ENCODE data around the gene SEMA5A. TPM values are rescaled to one million over a fixed set of nuclear protein-coding genes. Genes with fewer than 3 reads are reported as not detected.

SEMA5A gene
- total RNA-seq, 2 donors from 2014 or later: not detected

DNA sequence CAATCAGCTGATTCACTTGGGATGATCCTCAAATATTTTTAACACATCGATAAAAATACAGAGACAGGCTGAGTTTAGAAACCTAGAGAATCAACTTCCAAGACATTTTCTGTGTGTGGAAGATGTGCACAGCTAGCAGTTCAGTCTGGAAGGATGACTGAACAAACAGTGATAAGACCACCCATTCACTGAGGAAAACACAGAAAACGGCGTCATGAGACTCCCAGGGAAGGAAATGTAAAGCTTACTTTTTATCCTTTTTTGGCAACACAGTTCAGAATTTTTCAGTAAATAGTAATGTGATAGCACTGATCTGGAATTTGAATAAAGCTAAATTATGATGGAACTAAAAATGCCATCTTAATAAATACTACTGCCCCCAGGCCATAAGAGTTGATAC, 277.6 kb downstream of the SEMA5A start:
- Mint-ChIP-seq H3K4me3 (no peak overlapping the region), H3K27me3 (no peaks in the 10 kb centered on the region), H3K27ac (no peak overlapping the region)

DNA sequence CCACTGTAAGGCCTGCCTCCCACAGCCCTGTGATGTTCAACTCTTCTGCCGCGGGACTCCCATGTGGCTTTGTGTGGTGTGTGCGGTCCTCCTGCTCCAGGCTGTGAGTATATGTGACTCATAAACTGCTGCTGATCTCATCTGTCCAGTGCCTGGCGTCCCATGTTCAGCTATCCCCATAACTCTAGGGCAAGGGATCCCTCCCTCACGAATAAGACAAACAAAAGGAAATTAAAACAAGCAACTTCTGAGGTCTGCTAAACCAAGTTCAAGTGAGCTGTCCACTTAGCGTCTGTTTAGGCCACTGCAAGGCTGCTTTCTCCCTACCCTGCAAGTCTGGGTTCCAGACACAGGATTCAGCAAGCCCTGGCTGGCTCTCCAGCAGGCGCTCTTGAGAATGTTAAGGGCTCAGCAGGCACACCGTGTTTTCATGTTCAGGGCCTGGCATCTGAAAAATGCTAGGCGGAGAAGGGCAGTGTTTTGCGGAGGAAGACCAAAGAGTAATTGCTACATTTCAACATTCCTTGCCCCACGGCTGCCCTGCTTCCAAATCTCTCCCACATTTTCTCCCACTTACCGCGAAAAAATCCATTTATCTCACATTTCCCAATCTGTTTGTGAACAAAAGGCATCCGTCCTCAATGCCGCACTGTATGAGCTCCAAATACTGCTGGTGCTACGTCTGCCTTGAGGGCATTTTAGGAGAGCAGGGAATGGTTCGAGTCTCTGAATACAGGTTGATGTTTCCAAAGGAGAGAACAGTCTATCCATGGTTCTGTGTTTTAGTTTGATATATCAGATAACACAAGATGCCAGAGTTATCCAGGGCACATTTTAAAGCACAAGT, 280.2 kb downstream of the SEMA5A start:
- no peaks in the 10 kb centered on the region for H3K27me3 Mint-ChIP-seq
- ATAC-seq (replicated peaks): no peak
- no peaks in the 10 kb centered on the region for H3K4me1 Mint-ChIP-seq
- H3K36me3 Mint-ChIP-seq (ENCODE audit: low read depth): no peaks in the 10 kb centered on the region
- no peak overlapping the region for H3K4me3 Mint-ChIP-seq
- no peak overlapping the region for H3K27ac Mint-ChIP-seq
- peaks cover 11% of the 10 kb centered on the region for H3K9me3 Mint-ChIP-seq

More for the DNA sequence above, 277.6 kb downstream of the SEMA5A start:
- H3K4me1 Mint-ChIP-seq: no peaks in the 10 kb centered on the region
- H3K9me3 Mint-ChIP-seq: peaks cover 19% of the 10 kb centered on the region
- no peak for ATAC-seq (replicated peaks)
- H3K36me3 Mint-ChIP-seq (ENCODE audit: low read depth): no peaks in the 10 kb centered on the region

DNA sequence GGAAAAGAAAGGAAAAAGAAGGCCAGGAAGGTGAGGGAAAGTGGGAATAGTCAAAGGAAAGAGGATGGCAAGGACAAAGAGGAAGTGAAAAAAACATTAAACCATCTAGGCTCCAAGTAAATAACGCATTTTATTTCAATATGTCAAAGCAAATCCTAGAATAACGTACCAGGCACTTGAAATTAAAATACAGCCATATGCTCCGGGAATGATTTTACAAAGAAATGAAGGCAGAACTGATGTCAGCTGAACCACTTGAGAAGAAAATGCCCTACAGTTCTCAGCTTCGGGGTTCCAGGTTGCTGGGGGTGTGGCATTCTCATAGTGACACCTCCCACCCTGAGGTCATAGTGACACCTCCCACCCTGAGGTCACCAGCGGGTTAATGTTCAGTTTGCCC, 281.6 kb downstream of the SEMA5A start:
- H3K9me3 Mint-ChIP-seq: peaks cover 8% of the 10 kb centered on the region
- no peak overlapping the region for H3K27ac Mint-ChIP-seq
- H3K27me3 Mint-ChIP-seq: no peaks in the 10 kb centered on the region
- ATAC-seq (replicated peaks): no peak
- no peaks in the 10 kb centered on the region for H3K36me3 Mint-ChIP-seq (ENCODE audit: low read depth)
- H3K4me1 Mint-ChIP-seq: no peaks in the 10 kb centered on the region
- H3K4me3 Mint-ChIP-seq: no peak overlapping the region

DNA sequence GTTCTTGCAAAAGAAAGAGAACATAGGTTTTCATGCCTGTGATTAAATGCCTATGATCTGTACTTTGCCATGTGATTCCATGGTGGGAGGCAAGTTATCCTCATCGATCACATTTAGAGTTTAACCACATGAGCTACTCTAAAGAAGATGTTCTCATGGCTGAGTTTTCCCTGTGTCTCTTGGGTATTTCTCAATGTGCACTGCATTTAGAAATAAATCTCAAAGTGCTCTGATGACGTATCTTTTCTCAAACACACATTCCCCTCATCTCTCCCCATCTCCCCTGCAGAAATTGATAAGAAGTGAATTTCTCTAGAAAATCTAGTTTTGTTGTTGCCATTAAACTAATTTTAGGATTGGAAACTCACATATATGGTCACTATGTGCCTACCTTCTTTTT, 282.2 kb downstream of the SEMA5A start:
- Mint-ChIP-seq H3K4me3 (no peak overlapping the region), H3K27me3 (no peaks in the 10 kb centered on the region), H3K9me3 (peaks cover 8% of the 10 kb centered on the region), H3K27ac (no peak overlapping the region), H3K4me1 (no peaks in the 10 kb centered on the region), H3K36me3 (ENCODE audit: low read depth) (no peaks in the 10 kb centered on the region)
- ATAC-seq (replicated peaks): no peak

DNA sequence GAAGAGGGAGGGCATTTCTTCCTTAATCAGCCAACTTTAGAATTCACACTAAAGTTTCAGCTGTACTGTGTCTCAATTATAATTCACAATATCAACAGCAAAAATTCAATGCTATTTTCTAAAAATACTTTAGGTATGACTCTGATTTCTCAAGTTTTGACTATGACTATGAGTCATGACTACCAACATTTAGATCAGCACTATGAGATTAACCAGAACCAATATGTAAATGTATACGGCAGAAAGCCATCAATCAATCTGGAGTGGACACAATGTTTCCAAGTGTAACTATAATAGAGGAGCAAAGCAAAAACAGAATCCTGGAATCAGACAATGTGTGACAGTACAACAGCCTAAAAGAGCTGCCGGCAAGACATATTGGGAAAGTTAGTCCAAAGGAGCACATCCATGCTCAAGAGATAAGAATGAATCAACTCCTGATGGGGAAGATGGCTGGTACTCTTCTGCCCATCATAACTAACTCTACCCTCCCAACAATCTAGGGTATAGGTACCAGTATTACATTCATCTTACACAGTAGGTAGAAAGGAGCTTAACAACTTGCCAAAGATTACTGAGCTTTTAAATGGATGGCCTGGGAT, 294.4 kb downstream of the SEMA5A start:
- H3K9me3 Mint-ChIP-seq: peaks cover 12% of the 10 kb centered on the region
- no peak overlapping the region for H3K4me3 Mint-ChIP-seq
- no peak overlapping the region for H3K27ac Mint-ChIP-seq
- no peaks in the 10 kb centered on the region for H3K4me1 Mint-ChIP-seq
- H3K27me3 Mint-ChIP-seq: no peaks in the 10 kb centered on the region
- ATAC-seq (replicated peaks): no peak
- H3K36me3 Mint-ChIP-seq (ENCODE audit: low read depth): no peaks in the 10 kb centered on the region

DNA sequence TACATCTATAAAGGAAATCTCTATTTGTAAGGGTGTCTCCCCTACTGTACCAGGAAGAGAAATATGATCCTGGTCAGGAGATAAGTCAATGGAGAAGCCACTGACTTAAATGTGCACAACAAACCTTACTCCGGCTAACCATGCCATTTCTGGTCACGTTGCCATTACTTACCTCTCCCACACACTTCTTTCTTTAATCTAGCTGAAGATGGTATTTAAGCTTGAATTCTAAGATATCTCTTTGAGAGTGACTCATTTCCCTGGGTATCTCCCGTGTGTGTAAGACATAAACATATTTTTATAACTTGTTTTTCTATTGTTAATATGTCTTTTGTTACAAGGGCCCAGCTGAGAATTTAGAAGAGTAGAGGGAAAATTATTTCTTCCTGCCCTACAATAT, 296.6 kb downstream of the SEMA5A start:
- Mint-ChIP-seq H3K27ac (no peak overlapping the region), H3K27me3 (no peaks in the 10 kb centered on the region), H3K4me1 (no peaks in the 10 kb centered on the region), H3K36me3 (ENCODE audit: low read depth) (no peaks in the 10 kb centered on the region), H3K9me3 (peaks cover 6% of the 10 kb centered on the region), H3K4me3 (no peak overlapping the region)
- ATAC-seq (replicated peaks): no peak

DNA sequence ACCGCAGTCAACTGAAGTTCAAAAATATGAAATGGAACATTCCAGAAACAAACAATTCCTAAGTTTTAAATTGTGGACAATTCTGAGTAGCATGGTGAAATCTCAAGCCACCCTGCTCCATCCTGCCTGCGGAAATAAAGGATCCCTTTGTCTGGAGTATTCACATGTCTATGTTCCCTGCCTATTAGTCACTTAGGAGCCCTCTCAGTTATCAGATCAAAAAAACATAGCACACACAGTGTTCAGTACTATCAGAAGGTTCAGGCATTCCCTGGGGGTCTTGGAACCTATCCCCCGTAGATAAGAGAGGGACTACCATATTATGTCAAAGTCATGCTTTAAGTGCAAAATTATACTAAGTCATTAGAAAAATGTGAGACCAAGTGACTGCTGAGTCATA, 300.8 kb downstream of the SEMA5A start:
- H3K4me3 Mint-ChIP-seq: no peak overlapping the region
- H3K9me3 Mint-ChIP-seq: peaks cover 3% of the 10 kb centered on the region
- H3K27ac Mint-ChIP-seq: no peak overlapping the region
- no peaks in the 10 kb centered on the region for H3K36me3 Mint-ChIP-seq (ENCODE audit: low read depth)
- no peaks in the 10 kb centered on the region for H3K27me3 Mint-ChIP-seq
- ATAC-seq (replicated peaks): no peak
- no peaks in the 10 kb centered on the region for H3K4me1 Mint-ChIP-seq

DNA sequence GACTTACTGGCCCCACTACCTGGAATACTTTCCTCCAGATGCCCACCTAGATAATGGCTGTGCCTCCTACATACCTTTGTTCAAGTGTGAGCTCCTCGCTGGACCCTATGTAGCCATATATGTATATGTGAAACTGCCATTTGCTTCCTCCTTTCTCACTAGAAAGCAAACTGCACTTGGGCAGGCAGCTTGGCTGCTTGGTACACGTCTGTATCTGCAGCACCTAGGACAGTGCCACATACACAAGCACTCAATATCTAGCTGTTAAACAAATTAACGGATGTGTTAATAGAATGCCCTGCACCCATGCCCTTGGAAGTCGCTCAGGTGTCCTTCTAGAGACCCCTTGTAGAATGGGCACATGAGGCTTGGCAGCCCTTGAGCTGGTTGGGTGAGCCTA, 301.5 kb downstream of the SEMA5A start:
- ATAC-seq (replicated peaks): no peak
- Mint-ChIP-seq H3K9me3 (peaks cover 3% of the 10 kb centered on the region), H3K36me3 (ENCODE audit: low read depth) (no peaks in the 10 kb centered on the region), H3K4me3 (no peak overlapping the region), H3K4me1 (no peaks in the 10 kb centered on the region), H3K27me3 (no peaks in the 10 kb centered on the region), H3K27ac (no peak overlapping the region)

DNA sequence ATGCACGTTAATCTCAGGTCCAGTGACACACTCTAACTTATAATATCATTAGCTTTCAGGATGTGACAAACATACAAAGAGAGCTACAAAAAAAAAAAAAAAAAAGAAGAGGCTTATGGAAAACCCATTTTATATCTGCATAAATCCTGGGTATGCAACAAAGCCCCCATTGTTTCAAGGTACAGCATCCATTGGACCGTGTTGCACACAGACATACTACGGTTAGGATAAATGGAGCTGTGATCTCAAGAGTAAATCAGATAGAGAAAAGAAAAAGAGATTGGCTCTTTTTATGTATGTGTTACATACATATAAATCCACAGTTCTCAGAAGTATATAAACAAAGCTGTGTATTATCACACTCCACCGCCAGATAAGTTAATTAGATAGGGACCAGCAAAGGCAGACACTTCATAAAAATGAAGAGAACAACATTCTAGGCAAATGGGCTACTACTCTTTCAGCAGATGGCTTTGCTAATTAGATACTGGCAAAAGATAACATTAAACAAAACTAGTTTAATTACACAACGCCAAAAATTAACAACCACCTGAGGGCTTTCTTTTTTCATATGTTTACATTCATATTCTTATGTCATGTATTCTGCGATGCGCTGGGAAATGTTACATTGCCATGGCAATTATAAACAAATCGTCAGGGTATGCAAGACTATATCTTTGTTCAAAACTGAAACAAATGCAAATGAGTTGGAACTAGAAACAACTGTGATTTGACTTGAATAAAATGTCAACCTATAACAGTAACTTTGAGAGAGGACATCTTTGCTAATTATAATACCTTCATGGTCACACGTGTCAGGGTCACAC, 304.2 kb downstream of the SEMA5A start:
- Mint-ChIP-seq H3K36me3 (ENCODE audit: low read depth) (no peaks in the 10 kb centered on the region), H3K4me3 (no peak overlapping the region), H3K9me3 (no peaks in the 10 kb centered on the region), H3K27me3 (no peaks in the 10 kb centered on the region), H3K4me1 (no peaks in the 10 kb centered on the region), H3K27ac (no peak overlapping the region)
- no peak for ATAC-seq (replicated peaks)

DNA sequence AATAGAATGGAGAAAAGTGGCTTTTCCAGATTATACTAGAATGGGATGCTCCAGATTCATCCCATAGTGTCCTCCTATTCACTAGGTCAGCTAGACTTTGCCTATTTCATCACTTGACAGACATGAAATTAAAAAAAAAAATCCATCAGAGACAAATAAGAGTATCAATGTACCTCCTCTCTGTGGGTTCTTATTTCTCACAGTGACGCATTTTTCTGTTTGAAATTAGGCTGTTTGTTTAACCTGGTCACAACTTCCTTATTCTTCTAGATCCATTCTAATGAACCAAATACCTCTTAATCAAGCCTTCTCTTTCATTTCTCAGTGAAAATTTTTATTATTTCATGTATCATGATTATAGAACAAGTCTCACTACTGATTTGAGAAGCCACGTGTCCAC, 305.4 kb downstream of the SEMA5A start:
- H3K4me3 Mint-ChIP-seq: no peak overlapping the region
- H3K36me3 Mint-ChIP-seq (ENCODE audit: low read depth): no peaks in the 10 kb centered on the region
- no peaks in the 10 kb centered on the region for H3K27me3 Mint-ChIP-seq
- H3K4me1 Mint-ChIP-seq: no peaks in the 10 kb centered on the region
- H3K9me3 Mint-ChIP-seq: no peaks in the 10 kb centered on the region
- no peak overlapping the region for H3K27ac Mint-ChIP-seq
- no peak for ATAC-seq (replicated peaks)

DNA sequence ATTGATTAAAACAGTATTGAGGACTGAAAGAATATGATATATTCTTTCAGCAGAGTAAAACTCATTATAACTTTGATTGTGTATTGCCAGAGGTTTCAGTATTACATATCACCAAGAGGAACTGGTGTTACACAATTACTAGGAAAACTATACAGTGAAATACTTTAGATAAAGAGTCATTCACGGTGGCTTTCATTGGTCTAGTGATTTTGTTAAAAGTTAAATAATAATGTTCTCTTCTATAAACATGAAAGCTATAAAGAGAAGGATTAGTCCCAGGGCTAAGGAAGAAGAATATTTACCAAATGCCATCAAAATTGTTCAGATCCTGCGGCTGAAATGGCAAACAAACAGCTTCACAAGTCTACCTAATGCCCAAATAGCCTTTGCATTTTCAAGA, 306.2 kb downstream of the SEMA5A start:
- no peak for ATAC-seq (replicated peaks)
- no peaks in the 10 kb centered on the region for H3K4me1 Mint-ChIP-seq
- no peaks in the 10 kb centered on the region for H3K9me3 Mint-ChIP-seq

DNA sequence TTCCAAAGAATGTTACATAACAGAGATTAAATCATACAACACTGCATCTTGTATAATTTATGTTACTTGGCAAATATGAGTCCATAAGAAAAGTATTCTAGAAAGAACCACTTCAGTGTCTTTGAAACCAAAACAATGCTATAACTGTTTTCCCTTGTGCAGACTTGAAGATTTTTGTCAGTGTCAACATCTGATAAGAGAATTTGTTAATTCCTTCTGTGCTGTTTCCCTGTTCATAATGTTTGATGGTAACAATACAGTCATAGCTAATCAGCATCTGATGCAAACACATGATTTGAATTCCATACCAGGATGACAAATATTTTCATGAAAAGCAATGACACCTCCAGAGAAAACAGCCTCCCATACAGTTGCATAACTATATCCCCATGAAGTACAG, 306.8 kb downstream of the SEMA5A start:
- Mint-ChIP-seq H3K36me3 (ENCODE audit: low read depth) (no peaks in the 10 kb centered on the region), H3K4me3 (no peak overlapping the region), H3K27ac (no peak overlapping the region), H3K4me1 (no peaks in the 10 kb centered on the region), H3K9me3 (no peaks in the 10 kb centered on the region), H3K27me3 (no peaks in the 10 kb centered on the region)
- ATAC-seq (replicated peaks): no peak

More for the DNA sequence above, 306.2 kb downstream of the SEMA5A start:
- no peaks in the 10 kb centered on the region for H3K36me3 Mint-ChIP-seq (ENCODE audit: low read depth)
- no peak overlapping the region for H3K4me3 Mint-ChIP-seq
- no peak overlapping the region for H3K27ac Mint-ChIP-seq
- no peaks in the 10 kb centered on the region for H3K27me3 Mint-ChIP-seq

DNA sequence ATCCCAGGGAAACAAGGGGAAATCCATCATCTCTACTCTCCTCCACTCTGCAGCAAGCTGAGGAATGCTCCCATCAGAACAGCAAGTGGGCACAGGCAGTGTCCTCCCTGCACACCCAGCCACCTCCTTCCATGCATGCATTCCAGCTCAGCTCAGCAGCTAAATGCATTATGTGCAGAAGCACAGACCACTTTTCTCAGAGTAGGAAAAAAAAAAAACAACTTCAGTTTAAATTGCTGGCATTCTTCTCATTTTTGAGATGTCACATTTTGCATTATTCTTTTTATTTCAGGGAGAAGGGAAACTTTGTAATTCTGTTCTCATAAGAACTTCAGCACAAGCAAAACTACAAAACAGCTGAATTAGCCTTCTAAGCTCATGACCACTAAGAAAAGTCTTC, 312.2 kb downstream of the SEMA5A start:
- no peak overlapping the region for H3K4me3 Mint-ChIP-seq
- no peak for ATAC-seq (replicated peaks)
- H3K4me1 Mint-ChIP-seq: no peaks in the 10 kb centered on the region
- H3K36me3 Mint-ChIP-seq (ENCODE audit: low read depth): no peaks in the 10 kb centered on the region
- H3K27me3 Mint-ChIP-seq: no peaks in the 10 kb centered on the region
- H3K27ac Mint-ChIP-seq: no peak overlapping the region
- H3K9me3 Mint-ChIP-seq: peaks cover 6% of the 10 kb centered on the region

DNA sequence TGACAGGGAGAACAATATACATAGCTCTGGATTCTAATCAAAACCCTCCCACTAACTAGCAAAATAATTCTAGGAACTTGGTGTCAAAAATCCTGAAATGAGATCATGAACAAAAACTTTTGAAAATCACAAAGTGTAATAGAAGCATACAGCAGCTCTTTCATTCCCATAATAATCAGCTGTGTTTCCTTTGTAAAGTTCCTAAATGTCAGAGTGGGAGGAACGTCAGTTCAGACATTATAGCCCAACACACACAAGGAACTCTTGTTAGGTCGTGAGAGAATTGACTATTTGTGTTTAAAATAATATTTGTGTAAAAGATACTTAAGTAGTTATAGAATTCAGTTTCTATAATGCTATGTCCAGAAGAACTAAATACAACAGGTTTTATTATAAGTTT, 312.8 kb downstream of the SEMA5A start:
- no peaks in the 10 kb centered on the region for H3K27me3 Mint-ChIP-seq
- ATAC-seq (replicated peaks): no peak
- H3K27ac Mint-ChIP-seq: no peak overlapping the region
- no peaks in the 10 kb centered on the region for H3K4me1 Mint-ChIP-seq
- peaks cover 11% of the 10 kb centered on the region for H3K9me3 Mint-ChIP-seq
- no peaks in the 10 kb centered on the region for H3K36me3 Mint-ChIP-seq (ENCODE audit: low read depth)
- H3K4me3 Mint-ChIP-seq: no peak overlapping the region

DNA sequence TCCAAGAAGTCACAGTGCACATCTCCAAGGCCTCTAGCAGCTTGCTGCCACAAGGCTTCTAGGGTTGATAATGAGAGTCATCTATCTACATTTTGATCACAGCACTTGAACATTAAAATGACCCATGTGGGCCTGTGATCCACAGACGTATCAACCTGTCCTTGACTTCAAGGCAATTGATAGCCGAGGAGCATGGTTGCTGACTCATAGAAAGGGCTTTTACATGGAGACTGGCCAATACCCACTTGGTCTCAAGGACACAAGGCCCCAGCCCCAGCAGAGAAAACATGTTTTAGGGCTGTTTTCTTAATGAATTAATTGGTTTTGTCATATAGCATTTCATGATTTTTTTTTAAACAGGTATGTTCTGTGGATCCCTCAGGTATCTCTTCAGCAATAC, 314.0 kb downstream of the SEMA5A start:
- no peak for ATAC-seq (replicated peaks)
- H3K9me3 Mint-ChIP-seq: peaks cover 13% of the 10 kb centered on the region
- H3K27me3 Mint-ChIP-seq: no peaks in the 10 kb centered on the region

More for the DNA sequence above, 314.0 kb downstream of the SEMA5A start:
- H3K27ac Mint-ChIP-seq: no peak overlapping the region
- no peaks in the 10 kb centered on the region for H3K36me3 Mint-ChIP-seq (ENCODE audit: low read depth)
- H3K4me1 Mint-ChIP-seq: no peaks in the 10 kb centered on the region
- no peak overlapping the region for H3K4me3 Mint-ChIP-seq

All from activated T-helper 17 cell treated with anti-CD3 and anti-CD28 coated beads, Interleukin-2, amount 50 U/mL, for 72 hours (primary cell).